ENCODE measurements around the gene MRPL22.
"Not testable (repeated sequence)": the region's sequence is repeated elsewhere in the genome, so short reads cannot be mapped to it uniquely, and the experiment has no call there.

Gene MRPL22

GRCh38 chr5:154901276-154901675 is 39.6 kb upstream of the MRPL22 start:
- no peak overlapping the region for H3K23ac ChIP-seq (ENCODE audit: low read length)
- H2BK5ac ChIP-seq (ENCODE audit: low read depth, low read length, poor library complexity): no peak overlapping the region
- no peaks in the 10 kb centered on the region for H3K27me3 ChIP-seq (ENCODE audit: insufficient read depth, low read length)
- no peak overlapping the region for H3K4ac ChIP-seq (ENCODE audit: low read depth, low read length)
- H3K79me2 ChIP-seq (ENCODE audit: control insufficient read depth, insufficient read depth, low read length, poor library complexity): no peaks in the 10 kb centered on the region
- no peak overlapping the region for H3K18ac ChIP-seq (ENCODE audit: low read length)
- DNase-seq: no peak
- peaks cover 20 to 37% of the 10 kb centered on the region in 2 experiments for H3K36me3 ChIP-seq (ENCODE audit: control insufficient read depth in 1 of 2, insufficient read depth in 2 of 2, low read length in 2 of 2)
- H4K91ac ChIP-seq (ENCODE audit: low read depth, low read length): no peak overlapping the region
- no peaks in the 10 kb centered on the region for H3K4me1 ChIP-seq (ENCODE audit: control insufficient read depth in 1 of 2, insufficient read depth in 2 of 2, low read length in 2 of 2)
- H3K4me2 ChIP-seq (ENCODE audit: low read length): no peak overlapping the region
- H3K27ac ChIP-seq (ENCODE audit: low read depth, low read length): no peak overlapping the region
- no peaks in the 10 kb centered on the region for H3K79me1 ChIP-seq (ENCODE audit: low read length)
- H3K9ac ChIP-seq (ENCODE audit: low read length): no peak overlapping the region
- no peak overlapping the region for H4K12ac ChIP-seq (ENCODE audit: low read depth, low read length)
- no peak overlapping the region for H3K14ac ChIP-seq (ENCODE audit: low read length)
- H2BK120ac ChIP-seq (ENCODE audit: insufficient read depth, low read length, poor library complexity): no peak overlapping the region
- no peak overlapping the region for H2AK5ac ChIP-seq (ENCODE audit: low read length)
- no peak overlapping the region for H2BK12ac ChIP-seq (ENCODE audit: low read length)
- no peak overlapping the region for H3K4me3 ChIP-seq (ENCODE audit: low read depth, low read length)
- no peak overlapping the region for H2AFZ ChIP-seq (ENCODE audit: insufficient read depth, low read length, poor library complexity)
- H3K9me3 ChIP-seq (ENCODE audit: insufficient read depth, low read depth, low read length): no peaks in the 10 kb centered on the region
- WGBS (ENCODE audit: extremely low coverage, insufficient coverage, insufficient read length): no CpG with 5 or more reads among the region's 2 CpGs
- H4K8ac ChIP-seq (ENCODE audit: low read depth, low read length): no peak overlapping the region

- H3K4me1 ChIP-seq (ENCODE audit: control insufficient read depth in 1 of 2, insufficient read depth in 2 of 2, low read length in 2 of 2): no peaks in the 10 kb centered on the region
- no peak overlapping the region for H3K18ac ChIP-seq (ENCODE audit: low read length)
- no peak overlapping the region for H2BK12ac ChIP-seq (ENCODE audit: low read length)
- no peak overlapping the region for H2AFZ ChIP-seq (ENCODE audit: insufficient read depth, low read length, poor library complexity)
- H3K4ac ChIP-seq (ENCODE audit: low read depth, low read length): no peak overlapping the region
- no peak overlapping the region for H4K8ac ChIP-seq (ENCODE audit: low read depth, low read length)
- DNase-seq: no peak
- H3K9me3 ChIP-seq (ENCODE audit: insufficient read depth, low read depth, low read length): no peaks in the 10 kb centered on the region
- H3K79me2 ChIP-seq (ENCODE audit: control insufficient read depth, insufficient read depth, low read length, poor library complexity): no peaks in the 10 kb centered on the region
- H3K4me2 ChIP-seq (ENCODE audit: low read length): no peak overlapping the region
- no CpG with 5 or more reads among the region's 6 CpGs for WGBS (ENCODE audit: extremely low coverage, insufficient coverage, insufficient read length)
- no peak overlapping the region for H2AK5ac ChIP-seq (ENCODE audit: low read length)
- no peak overlapping the region for H2BK5ac ChIP-seq (ENCODE audit: low read depth, low read length, poor library complexity)
- no peak overlapping the region for H4K91ac ChIP-seq (ENCODE audit: low read depth, low read length)
- H3K27ac ChIP-seq (ENCODE audit: low read depth, low read length): no peak overlapping the region
- H3K14ac ChIP-seq (ENCODE audit: low read length): no peak overlapping the region
- no peaks in the 10 kb centered on the region for H3K27me3 ChIP-seq (ENCODE audit: insufficient read depth, low read length)
- no peak overlapping the region for H3K23ac ChIP-seq (ENCODE audit: low read length)
- no peak overlapping the region for H3K4me3 ChIP-seq (ENCODE audit: low read depth, low read length)
- H3K79me1 ChIP-seq (ENCODE audit: low read length): no peaks in the 10 kb centered on the region
- H2BK120ac ChIP-seq (ENCODE audit: insufficient read depth, low read length, poor library complexity): no peak overlapping the region
- H3K36me3 ChIP-seq (ENCODE audit: control insufficient read depth in 1 of 2, insufficient read depth in 2 of 2, low read length in 2 of 2): peaks cover 20 to 37% of the 10 kb centered on the region in 2 experiments
- no peak overlapping the region for H3K9ac ChIP-seq (ENCODE audit: low read length)
- no peak overlapping the region for H4K12ac ChIP-seq (ENCODE audit: low read depth, low read length)
Observed at GRCh38 chr5:154901913-154902312, 39.0 kb upstream of the MRPL22 start.

GRCh38 chr5:154905601-154906000 is 35.3 kb upstream of the MRPL22 start:
- not testable (repeated sequence) for H3K27me3 ChIP-seq (ENCODE audit: insufficient read depth, low read length); H2AFZ ChIP-seq (ENCODE audit: insufficient read depth, low read length, poor library complexity); H3K79me2 ChIP-seq (ENCODE audit: control insufficient read depth, insufficient read depth, low read length, poor library complexity); H3K9me3 ChIP-seq (ENCODE audit: insufficient read depth, low read depth, low read length); H3K4me1 ChIP-seq (ENCODE audit: control insufficient read depth in 1 of 2, insufficient read depth in 2 of 2, low read length in 2 of 2); H4K91ac ChIP-seq (ENCODE audit: low read depth, low read length); H3K23ac ChIP-seq (ENCODE audit: low read length); H3K4me2 ChIP-seq (ENCODE audit: low read length); H2BK120ac ChIP-seq (ENCODE audit: insufficient read depth, low read length, poor library complexity); H3K18ac ChIP-seq (ENCODE audit: low read length); H2BK5ac ChIP-seq (ENCODE audit: low read depth, low read length, poor library complexity); H4K8ac ChIP-seq (ENCODE audit: low read depth, low read length); H3K79me1 ChIP-seq (ENCODE audit: low read length); H3K9ac ChIP-seq (ENCODE audit: low read length); DNase-seq; H3K4me3 ChIP-seq (ENCODE audit: low read depth, low read length); H3K4ac ChIP-seq (ENCODE audit: low read depth, low read length); H2AK5ac ChIP-seq (ENCODE audit: low read length); H2BK12ac ChIP-seq (ENCODE audit: low read length); H3K14ac ChIP-seq (ENCODE audit: low read length); H3K27ac ChIP-seq (ENCODE audit: low read depth, low read length); H4K12ac ChIP-seq (ENCODE audit: low read depth, low read length)
- no CpG with 5 or more reads among the region's 7 CpGs for WGBS (ENCODE audit: extremely low coverage, insufficient coverage, insufficient read length)
- H3K36me3 ChIP-seq (ENCODE audit: control insufficient read depth in 1 of 2, insufficient read depth in 2 of 2, low read length in 2 of 2): peaks cover 12 to 28% of the 10 kb centered on the region in 2 experiments

GRCh38 chr5:154916874-154917273 is 24.0 kb upstream of the MRPL22 start:
- no CpG with 5 or more reads among the region's 3 CpGs for WGBS (ENCODE audit: extremely low coverage, insufficient coverage, insufficient read length)
- Histone ChIP-seq H3K4me1 (ENCODE audit: control insufficient read depth in 1 of 2, insufficient read depth in 2 of 2, low read length in 2 of 2) (no peaks in the 10 kb centered on the region), H3K79me1 (ENCODE audit: low read length) (no peaks in the 10 kb centered on the region), H4K8ac (ENCODE audit: low read depth, low read length) (no peak overlapping the region), H3K27ac (ENCODE audit: low read depth, low read length) (no peak overlapping the region), H2BK5ac (ENCODE audit: low read depth, low read length, poor library complexity) (no peak overlapping the region), H3K18ac (ENCODE audit: low read length) (no peak overlapping the region), H3K23ac (ENCODE audit: low read length) (no peak overlapping the region), H3K27me3 (ENCODE audit: insufficient read depth, low read length) (no peaks in the 10 kb centered on the region), H3K4me3 (ENCODE audit: low read depth, low read length) (no peak overlapping the region), H3K36me3 (ENCODE audit: control insufficient read depth in 1 of 2, insufficient read depth in 2 of 2, low read length in 2 of 2) (peaks cover 2 to 8% of the 10 kb centered on the region in 2 experiments), H3K4ac (ENCODE audit: low read depth, low read length) (no peak overlapping the region), H3K79me2 (ENCODE audit: control insufficient read depth, insufficient read depth, low read length, poor library complexity) (no peaks in the 10 kb centered on the region), H3K4me2 (ENCODE audit: low read length) (no peak overlapping the region), H2BK120ac (ENCODE audit: insufficient read depth, low read length, poor library complexity) (no peak overlapping the region), H2AFZ (ENCODE audit: insufficient read depth, low read length, poor library complexity) (no peak overlapping the region), H4K91ac (ENCODE audit: low read depth, low read length) (no peak overlapping the region), H3K9ac (ENCODE audit: low read length) (no peak overlapping the region), H2AK5ac (ENCODE audit: low read length) (no peak overlapping the region), H3K14ac (ENCODE audit: low read length) (no peak overlapping the region), H4K12ac (ENCODE audit: low read depth, low read length) (no peak overlapping the region), H3K9me3 (ENCODE audit: insufficient read depth, low read depth, low read length) (no peaks in the 10 kb centered on the region), H2BK12ac (ENCODE audit: low read length) (no peak overlapping the region)
- no peak for DNase-seq

Measured in trophoblast cell (in vitro differentiated cells and primary cell).